A549 (cell line): Measurements from ENCODE around the gene GALNT18. TPM values are rescaled to one million over a fixed set of nuclear protein-coding genes. Genes with fewer than 3 reads are reported as not detected.

Experiments used
- ATAC-seq, 2 experiments: fragments of 200-7000 bp in 1 of 2; fragments of >200 bp in 1 of 2; cut with Nextera tagmentation in 1 of 2; cut with Tn5 transposase in 1 of 2; 3 replicates each; pipeline versions ENCODE4 v1.8.0 to v1.9.1; 2018 to 2020; ENCODE audit warnings: mild to moderate bottlenecking in 1 of 2, moderate library complexity in 1 of 2
- CTCF ChIA-PET: fragments of 300-600 bp; sonication (Branson Sonifier 250); formaldehyde crosslinking; extraction: SDS; loops from one replicate; lab custom pipeline; 2021; ENCODE audit warnings: antibody characterized with exemption, inconsistent platforms; lab: Yijun Ruan, JAX
- POLR2A ChIA-PET: fragments of 350-600 bp; formaldehyde crosslinking; extraction: SDS; loops from one replicate; lab custom pipeline; 2021; ENCODE audit warnings: antibody characterized with exemption, inconsistent platforms; lab: Yijun Ruan, JAX
- DNase-seq, 2 experiments: peaks; one replicate each; pipeline versions ENCODE4 v3.0.0 to v3.0.0-alpha.2; 2011 to 2016; ENCODE audit warnings: low read depth in 1 of 2, low spot score in 1 of 2
- FAIRE-seq: peaks from 2 replicates; lab custom pipeline; 2011; peaks lifted over from hg19 to GRCh38; lab: Jason Lieb, UNC
- H3K27ac ChIP-seq, 2 experiments: fragments of >200 bp; sonication (Bioruptor Twin); formaldehyde crosslinking; 3 replicates each; pipeline ENCODE4 v1.5.1; 2016 to 2017
- H3K4me1 ChIP-seq: fragments of >200 bp; sonication (Bioruptor Twin); formaldehyde crosslinking; 3 replicates; pipeline ENCODE4 v1.6.1; 2016
- H3K4me2 ChIP-seq: fragments of >200 bp; sonication (Bioruptor Twin); formaldehyde crosslinking; 3 replicates; pipeline ENCODE4 v1.6.1; 2016
- H3K4me3 ChIP-seq: fragments of >200 bp; sonication (Bioruptor Twin); formaldehyde crosslinking; 3 replicates; pipeline ENCODE4 v1.5.1; 2016
- H3K9me3 ChIP-seq: fragments of >200 bp; sonication (Bioruptor Twin); formaldehyde crosslinking; 3 replicates; pipeline ENCODE4 v1.6.1; 2016
- CBX2 ChIP-seq: fragments of 200-600 bp; sonication (generic); IDR thresholded peaks from 2 replicates; pipeline ENCODE4 v1.6.1; 2016; ENCODE audit warnings: low read depth, mild to moderate bottlenecking, borderline replicate concordance
- CHD2 ChIP-seq: fragments of 150-350 bp; IDR thresholded peaks from 2 replicates; pipeline ENCODE4 v1.6.1; 2014; ENCODE audit warnings: low read length; ENCODE audit not compliant: partially characterized antibody
- CHD4 ChIP-seq: fragments of 200-600 bp; sonication (generic); IDR thresholded peaks from 2 replicates; pipeline ENCODE4 v1.6.1; 2016; ENCODE audit warnings: antibody characterized with exemption, mild to moderate bottlenecking, borderline replicate concordance
- EP300 ChIP-seq, 2 experiments: fragments of >200 bp; sonication (Bioruptor Twin); formaldehyde crosslinking; IDR thresholded peaks; 2 replicates in 1 of 2; 3 replicates in 1 of 2; pipeline ENCODE4 v1.6.1; 2016 to 2017
- ESRRA ChIP-seq: fragments of 150-350 bp; IDR thresholded peaks from 2 replicates; pipeline ENCODE4 v1.6.1; 2014; ENCODE audit warnings: mild to moderate bottlenecking, low read length, borderline replicate concordance
- FOXS1 ChIP-seq: fragments of 250-450 bp; sonication (Bioruptor Pico); IDR thresholded peaks from 2 replicates; pipeline ENCODE4 v1.5.0; 2020; ENCODE audit warnings: mild to moderate bottlenecking, moderate library complexity
- GATA3 ChIP-seq: IDR thresholded peaks from 2 replicates; pipeline ENCODE4 v1.6.1; 2012; ENCODE audit warnings: borderline replicate concordance
- HDAC2 ChIP-seq: fragments of 200-600 bp; sonication (generic); IDR thresholded peaks from 2 replicates; pipeline ENCODE4 v1.6.1; 2016
- HEYL ChIP-seq: fragments of 250-450 bp; sonication (Bioruptor Pico); IDR thresholded peaks from 2 replicates; pipeline ENCODE4 v1.8.0; 2021; ENCODE audit warnings: mild to moderate bottlenecking, moderate library complexity
- HOXA7 ChIP-seq: fragments of 250-450 bp; sonication (Bioruptor Pico); IDR thresholded peaks from 2 replicates; pipeline ENCODE4 v1.5.0; 2020; ENCODE audit warnings: mild to moderate bottlenecking, moderate library complexity
- HOXB5 ChIP-seq: fragments of 250-450 bp; sonication (Bioruptor Pico); IDR thresholded peaks from 2 replicates; pipeline ENCODE4 v1.5.0; 2020; ENCODE audit warnings: mild to moderate bottlenecking, moderate library complexity
- KDM1A ChIP-seq: fragments of 200-600 bp; sonication (generic); IDR thresholded peaks from 2 replicates; pipeline ENCODE4 v1.6.1; 2016; ENCODE audit warnings: low read depth, mild to moderate bottlenecking
- KDM5A ChIP-seq: fragments of 200-600 bp; sonication (generic); IDR thresholded peaks from 2 replicates; pipeline ENCODE4 v1.6.1; 2016; ENCODE audit warnings: antibody characterized with exemption, mild to moderate bottlenecking
- MAFK ChIP-seq: fragments of 450-650 bp; IDR thresholded peaks from 2 replicates; pipeline ENCODE4 v1.6.1; 2014; ENCODE audit not compliant: partially characterized antibody
- MYC ChIP-seq: IDR thresholded peaks from 2 replicates; pipeline ENCODE4 v1.6.1; 2012; ENCODE audit warnings: mild to moderate bottlenecking, inconsistent platforms, low read length, improper control_type of control experiment, borderline replicate concordance
- POLR2AphosphoS2 ChIP-seq: conservative IDR thresholded peaks from 2 replicates; pipeline ENCODE4 v1.6.1; 2012; ENCODE audit warnings: low read length, improper control_type of control experiment, inconsistent platforms
- RARB ChIP-seq: fragments of 250-450 bp; sonication (Bioruptor Pico); IDR thresholded peaks from 2 replicates; pipeline ENCODE4 v1.8.0; 2021; ENCODE audit warnings: mild to moderate bottlenecking, moderate library complexity
- RCOR1 ChIP-seq: fragments of 150-350 bp; IDR thresholded peaks from 2 replicates; pipeline ENCODE4 v1.6.1; 2014; ENCODE audit warnings: antibody characterized with exemption, low read length, low read depth
- RNF2 ChIP-seq: fragments of 200-600 bp; sonication (generic); IDR thresholded peaks from 2 replicates; pipeline ENCODE4 v1.6.1; 2016; ENCODE audit warnings: low read depth, mild to moderate bottlenecking, antibody characterized with exemption, moderate library complexity, borderline replicate concordance
- SREBF2 ChIP-seq: fragments of 450-650 bp; IDR thresholded peaks from 2 replicates; pipeline ENCODE4 v1.6.1; 2014; ENCODE audit warnings: mild to moderate bottlenecking, moderate library complexity
- TP53 ChIP-seq: fragments of 250-450 bp; sonication (Bioruptor Pico); IDR thresholded peaks from 2 replicates; pipeline ENCODE4 v1.5.0; 2021; ENCODE audit warnings: mild to moderate bottlenecking, moderate library complexity
- ZC3H11A ChIP-seq: fragments of 450-650 bp; IDR thresholded peaks from 2 replicates; pipeline ENCODE4 v1.6.1; 2014; ENCODE audit warnings: antibody characterized with exemption, mild to moderate bottlenecking
- ZNF302 ChIP-seq: fragments of 250-450 bp; sonication (Bioruptor Pico); IDR thresholded peaks from 2 replicates; pipeline ENCODE4 v1.9.0; 2021; ENCODE audit warnings: inconsistent platforms, mild to moderate bottlenecking, moderate library complexity
- WGBS: methylation state at CpG from one replicate; pipeline ENCODE4 v1.1.6; 2017; ENCODE audit errors: missing lambda C conversion rate; 5-methylcytosine and 5-hydroxymethylcytosine counted together
- polyA plus RNA-seq, 4 experiments: library from polyadenylated mRNA; depleted of rRNA in 3 of 4; stranded (reverse); fragments of >200 nt; fragmentation: RNase III in 1 of 4; extraction: RNeasy Plus Mini Kit Qiagen cat#74134 plus additional on column Dnase treatment in 1 of 4; gene quantifications; 2 replicates in 3 of 4; 3 replicates in 1 of 4; pipeline ENCODE4 v1.2.3, GENCODE V29; 2011 to 2017
- TF ChIP-seq, protein P1 (sequence below): fragments of 450-650 bp; IDR thresholded peaks from 2 replicates; pipeline ENCODE4 v1.6.1; 2014; ENCODE audit warnings: antibody characterized with exemption
- TF ChIP-seq, protein P2 (sequence below): IDR thresholded peaks from 2 replicates; pipeline ENCODE4 v1.6.1; 2012
- TF ChIP-seq, protein P3 (sequence below): fragments of 250-450 bp; sonication (Bioruptor Pico); IDR thresholded peaks from 2 replicates; pipeline ENCODE4 v1.5.0; 2020; ENCODE audit warnings: low read depth, mild to moderate bottlenecking, moderate library complexity
- TF ChIP-seq, protein P4 (sequence below): IDR thresholded peaks from 2 replicates; pipeline ENCODE4 v1.6.1; 2012; ENCODE audit warnings: low read depth, borderline replicate concordance
- TF ChIP-seq, protein P5 (sequence below): fragments of >200 bp; sonication (Bioruptor Twin); formaldehyde crosslinking; IDR thresholded peaks from 3 replicates; pipeline ENCODE4 v1.6.1; 2016
- TF ChIP-seq, protein P6 (sequence below): fragments of >200 bp; sonication (Bioruptor Twin); formaldehyde crosslinking; IDR thresholded peaks from 2 replicates; pipeline ENCODE4 v1.6.1; 2016

The GALNT18 gene
- polyA plus RNA-seq, 2 of the 4 experiments (the other 2 are of a cell fraction), result 6.7 to 16.1 TPM

DNA sequence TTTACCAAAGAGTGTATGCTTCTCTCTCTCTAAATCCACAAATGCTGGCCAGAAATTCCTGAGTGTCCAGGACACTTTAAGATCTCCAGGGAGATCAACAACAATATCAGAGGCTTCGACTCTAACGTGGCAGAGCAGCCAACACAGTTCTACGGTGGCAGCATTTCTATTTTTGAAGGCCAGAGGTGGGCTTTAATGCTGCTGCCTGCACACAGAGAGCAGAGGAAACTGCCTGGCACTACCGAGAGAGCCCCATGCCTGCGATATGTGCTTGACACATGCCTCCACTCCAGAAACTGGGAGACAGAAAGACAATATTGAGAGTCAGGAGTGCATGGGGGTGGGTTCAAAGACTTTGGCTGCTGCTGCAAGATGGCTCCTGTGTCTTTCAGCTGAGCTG lies 48.8 kb upstream of the GALNT18 start (continued):
- TF ChIP-seq, protein P1, sequence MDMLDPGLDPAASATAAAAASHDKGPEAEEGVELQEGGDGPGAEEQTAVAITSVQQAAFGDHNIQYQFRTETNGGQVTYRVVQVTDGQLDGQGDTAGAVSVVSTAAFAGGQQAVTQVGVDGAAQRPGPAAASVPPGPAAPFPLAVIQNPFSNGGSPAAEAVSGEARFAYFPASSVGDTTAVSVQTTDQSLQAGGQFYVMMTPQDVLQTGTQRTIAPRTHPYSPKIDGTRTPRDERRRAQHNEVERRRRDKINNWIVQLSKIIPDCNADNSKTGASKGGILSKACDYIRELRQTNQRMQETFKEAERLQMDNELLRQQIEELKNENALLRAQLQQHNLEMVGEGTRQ, result no peak

DNA sequence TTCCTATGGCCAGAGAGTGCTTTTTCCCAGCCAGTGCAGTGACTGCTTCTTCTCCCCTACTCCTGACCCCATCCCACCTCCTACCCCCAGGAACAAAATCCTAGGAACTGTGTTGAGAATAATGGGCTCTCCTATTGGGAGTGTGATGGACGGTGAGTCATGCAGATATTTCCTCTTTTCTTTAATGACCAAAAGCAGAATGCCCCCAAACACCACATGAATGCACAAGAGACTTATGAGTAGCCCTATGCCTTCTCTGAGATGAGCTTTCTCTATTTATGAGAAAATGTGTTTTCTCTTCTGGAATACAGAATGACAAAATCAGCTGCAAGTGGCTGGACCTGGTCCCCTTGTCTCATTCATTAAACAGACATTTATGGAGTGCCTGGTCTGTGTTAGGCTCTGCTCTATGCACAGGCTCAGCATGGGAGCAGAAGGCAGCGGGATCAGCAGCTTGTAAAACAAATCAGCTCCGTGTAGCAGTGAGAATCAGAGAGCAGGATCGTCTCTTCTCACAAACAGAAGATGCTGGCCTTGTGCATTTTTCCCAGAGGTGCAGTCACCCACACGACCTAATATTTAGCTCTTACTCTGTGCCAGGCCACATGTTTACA lies 47.5 kb upstream of the GALNT18 start:
- ATAC-seq (no peak), FAIRE-seq (no peak), DNase-seq (no peak)
- TF ChIP-seq FOXS1 (CRISPR knock-in tag), result no peak
- no peak for TF ChIP-seq HDAC2
- TF ChIP-seq KDM5A, result no peak
- TF ChIP-seq, protein P2, sequence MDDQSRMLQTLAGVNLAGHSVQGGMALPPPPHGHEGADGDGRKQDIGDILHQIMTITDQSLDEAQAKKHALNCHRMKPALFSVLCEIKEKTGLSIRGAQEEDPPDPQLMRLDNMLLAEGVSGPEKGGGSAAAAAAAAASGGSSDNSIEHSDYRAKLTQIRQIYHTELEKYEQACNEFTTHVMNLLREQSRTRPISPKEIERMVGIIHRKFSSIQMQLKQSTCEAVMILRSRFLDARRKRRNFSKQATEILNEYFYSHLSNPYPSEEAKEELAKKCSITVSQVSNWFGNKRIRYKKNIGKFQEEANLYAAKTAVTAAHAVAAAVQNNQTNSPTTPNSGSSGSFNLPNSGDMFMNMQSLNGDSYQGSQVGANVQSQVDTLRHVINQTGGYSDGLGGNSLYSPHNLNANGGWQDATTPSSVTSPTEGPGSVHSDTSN, result no peak
- no peak for TF ChIP-seq RCOR1
- TF ChIP-seq MAFK, result no peak
- no peak for TF ChIP-seq GATA3
- TF ChIP-seq ZC3H11A, result no peak
- TF ChIP-seq ZNF302 (CRISPR knock-in tag), result no peak
- TF ChIP-seq, protein P3, sequence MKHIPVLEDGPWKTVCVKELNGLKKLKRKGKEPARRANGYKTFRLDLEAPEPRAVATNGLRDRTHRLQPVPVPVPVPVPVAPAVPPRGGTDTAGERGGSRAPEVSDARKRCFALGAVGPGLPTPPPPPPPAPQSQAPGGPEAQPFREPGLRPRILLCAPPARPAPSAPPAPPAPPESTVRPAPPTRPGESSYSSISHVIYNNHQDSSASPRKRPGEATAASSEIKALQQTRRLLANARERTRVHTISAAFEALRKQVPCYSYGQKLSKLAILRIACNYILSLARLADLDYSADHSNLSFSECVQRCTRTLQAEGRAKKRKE, result no peak
- TF ChIP-seq RARB (CRISPR knock-in tag), result no peak
- TF ChIP-seq, protein P4, sequence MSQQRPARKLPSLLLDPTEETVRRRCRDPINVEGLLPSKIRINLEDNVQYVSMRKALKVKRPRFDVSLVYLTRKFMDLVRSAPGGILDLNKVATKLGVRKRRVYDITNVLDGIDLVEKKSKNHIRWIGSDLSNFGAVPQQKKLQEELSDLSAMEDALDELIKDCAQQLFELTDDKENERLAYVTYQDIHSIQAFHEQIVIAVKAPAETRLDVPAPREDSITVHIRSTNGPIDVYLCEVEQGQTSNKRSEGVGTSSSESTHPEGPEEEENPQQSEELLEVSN, result no peak
- no peak for TF ChIP-seq TP53 (CRISPR knock-in tag)
- TF ChIP-seq, protein P5, sequence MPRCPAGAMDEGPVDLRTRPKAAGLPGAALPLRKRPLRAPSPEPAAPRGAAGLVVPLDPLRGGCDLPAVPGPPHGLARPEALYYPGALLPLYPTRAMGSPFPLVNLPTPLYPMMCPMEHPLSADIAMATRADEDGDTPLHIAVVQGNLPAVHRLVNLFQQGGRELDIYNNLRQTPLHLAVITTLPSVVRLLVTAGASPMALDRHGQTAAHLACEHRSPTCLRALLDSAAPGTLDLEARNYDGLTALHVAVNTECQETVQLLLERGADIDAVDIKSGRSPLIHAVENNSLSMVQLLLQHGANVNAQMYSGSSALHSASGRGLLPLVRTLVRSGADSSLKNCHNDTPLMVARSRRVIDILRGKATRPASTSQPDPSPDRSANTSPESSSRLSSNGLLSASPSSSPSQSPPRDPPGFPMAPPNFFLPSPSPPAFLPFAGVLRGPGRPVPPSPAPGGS, result no peak
- H3K4me1 ChIP-seq, result no peaks in the 10 kb centered on the region
- H3K4me2 ChIP-seq, result no peak overlapping the region
- no peak overlapping the region for H3K27ac ChIP-seq
- POLR2A ChIA-PET, result no interaction called here
- no peak overlapping the region for H3K4me3 ChIP-seq
- H3K9me3 ChIP-seq, result peaks cover 12% of the 10 kb centered on the region
- WGBS, result 11% methylated on average over 5 of the region's 5 CpGs
- CTCF ChIA-PET, result interaction anchor here (0.6 to 1.7 kb wide), 5 partner anchors 11 to 342 kb away, joined by 3 read pairs; no protein-coding TSS in a partner anchor

DNA sequence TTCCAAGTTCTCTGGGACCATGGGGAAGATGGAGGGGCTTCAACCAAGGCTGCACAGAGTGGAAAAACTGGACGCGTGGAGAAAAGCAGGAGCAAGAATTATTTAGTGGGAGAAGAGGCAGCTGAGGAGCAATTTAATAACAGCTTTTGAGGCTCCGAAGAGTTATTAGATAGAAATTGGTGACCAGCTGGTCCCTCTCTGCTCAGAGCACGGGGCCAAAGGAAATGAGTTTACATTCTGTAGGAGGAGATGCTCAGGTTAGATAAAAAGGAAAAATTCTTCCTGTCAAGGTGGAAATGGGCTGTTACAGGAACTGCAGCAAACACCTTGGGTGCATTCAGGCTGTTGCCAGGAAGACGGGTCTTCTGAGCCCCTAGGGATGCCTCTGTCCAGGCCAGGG lies 47.0 kb upstream of the GALNT18 start:
- ChIA-PET POLR2A (no interaction called here), CTCF (interaction anchor here (0.6 to 1.0 kb wide), 4 partner anchors 11 to 342 kb away, joined by 3 to 5 read pairs (median 3); no protein-coding TSS in a partner anchor)
- Histone ChIP-seq H3K4me1 (no peaks in the 10 kb centered on the region), H3K9me3 (peaks cover 12% of the 10 kb centered on the region), H3K27ac (no peak overlapping the region), H3K4me3 (no peak overlapping the region), H3K4me2 (no peak overlapping the region)
- ATAC-seq (no peak), FAIRE-seq (no peak), DNase-seq (no peak)
- no peak for TF ChIP-seq HOXA7 (CRISPR knock-in tag)
- no peak for TF ChIP-seq RNF2
- TF ChIP-seq EP300 (IDR thresholded peaks at IDR 0.05), result no peak
- TF ChIP-seq CHD4, result no peak
- no peak for TF ChIP-seq POLR2AphosphoS2
- TF ChIP-seq SREBF2, result no peak
- no peak for TF ChIP-seq RCOR1
- TF ChIP-seq, protein P6, sequence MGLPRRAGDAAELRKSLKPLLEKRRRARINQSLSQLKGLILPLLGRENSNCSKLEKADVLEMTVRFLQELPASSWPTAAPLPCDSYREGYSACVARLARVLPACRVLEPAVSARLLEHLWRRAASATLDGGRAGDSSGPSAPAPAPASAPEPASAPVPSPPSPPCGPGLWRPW, result no peak
- no peak for TF ChIP-seq CHD2
- TF ChIP-seq CBX2, result no peak
- TF ChIP-seq HEYL, result no peak
- TF ChIP-seq MYC, result no peak
- TF ChIP-seq KDM1A, result no peak
- no peak for TF ChIP-seq ESRRA
- no peak for TF ChIP-seq HOXB5 (CRISPR knock-in tag)
- TF ChIP-seq HDAC2, result no peak
- WGBS, result 51% methylated on average over 5 of the region's 5 CpGs
